Choroid plexus epithelial cell (primary cell): ENCODE data around the gene ATP9B.

ENCODE experiments used
- DNase-seq: peaks from one replicate; pipeline ENCODE4 v3.0.0-alpha.2; 2010; ENCODE audit warnings: low read depth
- H3K4me3 ChIP-seq: 2 replicates; pipeline ENCODE4 v1.5.1; 2011; ENCODE audit warnings: low read depth, mild to moderate bottlenecking, control low read depth, low read length, moderate library complexity
- CTCF ChIP-seq: conservative IDR thresholded peaks from 2 replicates; pipeline ENCODE4 v1.5.1; 2011; ENCODE audit warnings: low read depth, mild to moderate bottlenecking, control low read depth, inconsistent platforms, low read length, moderate library complexity

The ATP9B gene

DNA sequence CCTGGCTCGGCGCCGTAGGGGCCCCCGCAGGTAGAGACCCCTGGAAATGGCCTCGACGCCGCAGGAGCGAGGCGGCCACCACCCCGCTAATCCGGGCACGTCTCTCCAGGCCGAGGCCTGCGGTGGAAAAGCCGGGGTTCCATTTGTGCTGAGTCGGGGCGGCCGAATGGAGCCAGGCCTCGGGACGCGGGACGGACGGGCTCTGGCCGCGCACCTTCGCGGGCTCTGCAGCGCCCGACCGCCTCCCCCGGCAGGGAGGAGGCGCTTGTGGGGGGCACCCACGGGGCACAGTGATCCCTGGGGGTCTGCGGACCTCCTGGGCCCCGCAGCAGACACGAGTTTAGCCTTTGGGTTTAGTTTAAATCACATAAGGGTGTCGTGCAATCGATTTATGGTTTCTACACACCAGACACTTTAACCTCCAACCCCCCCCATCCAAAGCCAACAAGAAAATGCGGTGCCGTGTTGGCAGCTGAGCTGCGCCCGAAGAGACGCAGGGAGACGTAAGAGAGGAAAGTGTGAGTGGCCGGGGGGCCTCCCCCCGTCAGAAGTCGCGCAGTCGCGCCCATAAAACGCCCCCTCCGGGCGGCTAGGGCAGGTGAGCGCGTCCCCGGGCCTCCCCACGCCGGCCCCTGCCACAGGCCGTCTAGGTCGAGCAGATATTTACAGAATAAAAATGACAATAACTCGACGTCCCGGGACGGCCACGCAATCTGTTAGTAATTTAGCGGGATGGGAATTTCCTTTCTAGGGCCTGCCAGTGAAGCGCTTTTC is 325.5 kb downstream of the ATP9B start:
- no peak for TF ChIP-seq CTCF
- DNase-seq: no peak
- peak overlapping the region; percentile 29 for H3K4me3 ChIP-seq

- DNase-seq: no peak
- no peak for TF ChIP-seq CTCF
- no peak overlapping the region for H3K4me3 ChIP-seq
These were observed 326.1 kb downstream of the ATP9B start for GRCh38 chr18:79395308-79395640.

DNA sequence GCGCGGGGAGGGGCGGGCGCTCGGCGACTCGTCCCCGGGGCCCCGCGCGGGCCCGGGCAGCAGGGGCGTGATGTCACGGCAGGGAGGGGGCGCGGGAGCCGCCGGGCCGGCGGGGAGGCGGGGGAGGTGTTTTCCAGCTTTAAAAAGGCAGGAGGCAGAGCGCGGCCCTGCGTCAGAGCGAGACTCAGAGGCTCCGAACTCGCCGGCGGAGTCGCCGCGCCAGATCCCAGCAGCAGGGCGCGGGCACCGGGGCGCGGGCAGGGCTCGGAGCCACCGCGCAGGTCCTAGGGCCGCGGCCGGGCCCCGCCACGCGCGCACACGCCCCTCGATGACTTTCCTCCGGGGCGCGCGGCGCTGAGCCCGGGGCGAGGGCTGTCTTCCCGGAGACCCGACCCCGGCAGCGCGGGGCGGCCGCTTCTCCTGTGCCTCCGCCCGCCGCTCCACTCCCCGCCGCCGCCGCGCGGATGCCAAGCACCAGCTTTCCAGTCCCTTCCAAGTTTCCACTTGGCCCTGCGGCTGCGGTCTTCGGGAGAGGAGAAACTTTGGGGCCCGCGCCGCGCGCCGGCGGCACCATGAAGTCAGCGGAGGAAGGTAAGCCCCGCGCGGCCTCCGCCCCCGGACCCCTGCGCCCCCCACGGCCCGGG is 326.7 kb downstream of the ATP9B start, which contains the start of gene NFATC1:
NFATC1 (plus strand) TSS at position 170 of the 644 bp plus-strand sequence; CDS start at position 465, 295 bp downstream.
- peak within 1 kb of the TSS; percentile 41 for H3K4me3 ChIP-seq
- no peak for TF ChIP-seq CTCF
- peak; percentile 54 for DNase-seq

- DNase-seq: peak; percentile 41
- no peak for TF ChIP-seq CTCF
- peak overlapping the region; percentile 41 for H3K4me3 ChIP-seq
These were observed 327.4 kb downstream of the ATP9B start for GRCh38 chr18:79396431-79397246.

- no peak for DNase-seq
- no peak overlapping the region for H3K4me3 ChIP-seq
- TF ChIP-seq CTCF: no peak
These were observed 328.1 kb downstream of the ATP9B start for GRCh38 chr18:79397247-79397829.

DNA sequence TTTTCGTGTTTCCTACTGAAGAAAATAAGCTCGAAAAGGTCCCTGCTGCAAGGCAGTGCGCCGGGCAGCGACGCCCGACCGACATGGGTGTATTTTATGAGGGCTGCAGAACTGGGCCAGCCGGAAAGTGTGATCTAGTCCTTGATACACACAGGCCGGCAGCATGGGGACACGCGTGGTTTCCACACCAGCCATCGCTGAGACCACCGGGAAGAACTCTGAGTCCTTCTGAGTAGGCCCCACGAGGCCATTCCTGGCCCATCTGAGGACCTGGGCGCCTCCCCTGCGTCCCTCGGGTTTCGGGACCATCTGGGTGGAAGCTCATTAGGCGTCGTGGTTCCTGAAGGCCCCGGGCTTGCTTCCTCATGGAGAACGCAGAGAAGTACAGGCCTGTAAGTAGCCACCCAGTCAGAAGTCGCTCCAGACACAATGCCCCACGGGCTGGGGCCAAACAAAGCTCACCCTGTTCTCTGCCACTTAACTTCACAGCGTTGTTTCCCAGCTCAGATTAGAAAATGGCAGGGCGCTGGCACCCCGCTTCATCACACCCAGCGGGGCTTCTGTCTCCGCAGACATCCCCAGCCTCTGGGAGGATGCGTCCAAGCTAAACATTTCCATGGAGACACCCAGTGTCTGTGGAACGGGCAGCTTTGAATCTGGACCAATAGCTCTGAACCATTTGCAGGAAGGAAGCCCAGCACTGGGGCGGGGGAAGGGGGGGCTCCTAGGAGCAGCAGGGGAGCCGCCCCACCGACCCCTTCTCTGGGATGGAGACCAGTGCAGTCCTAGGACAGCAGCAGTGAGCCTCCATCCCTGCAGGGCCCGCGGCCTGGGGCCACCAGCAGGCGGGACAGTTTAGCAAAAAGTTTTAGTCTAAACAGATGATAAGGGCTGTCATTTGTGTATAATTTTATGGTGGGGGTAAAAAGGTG is 328.9 kb downstream of the ATP9B start:
- no peak for DNase-seq
- no peak for TF ChIP-seq CTCF
- H3K4me3 ChIP-seq: no peak overlapping the region
